Measurements from ENCODE around the gene PABPN1. TPM values are rescaled to one million over a fixed set of nuclear protein-coding genes. Genes with fewer than 3 reads are reported as not detected.

The PABPN1 gene
- polyA plus RNA-seq, 1 experiment: 119 TPM

DNA sequence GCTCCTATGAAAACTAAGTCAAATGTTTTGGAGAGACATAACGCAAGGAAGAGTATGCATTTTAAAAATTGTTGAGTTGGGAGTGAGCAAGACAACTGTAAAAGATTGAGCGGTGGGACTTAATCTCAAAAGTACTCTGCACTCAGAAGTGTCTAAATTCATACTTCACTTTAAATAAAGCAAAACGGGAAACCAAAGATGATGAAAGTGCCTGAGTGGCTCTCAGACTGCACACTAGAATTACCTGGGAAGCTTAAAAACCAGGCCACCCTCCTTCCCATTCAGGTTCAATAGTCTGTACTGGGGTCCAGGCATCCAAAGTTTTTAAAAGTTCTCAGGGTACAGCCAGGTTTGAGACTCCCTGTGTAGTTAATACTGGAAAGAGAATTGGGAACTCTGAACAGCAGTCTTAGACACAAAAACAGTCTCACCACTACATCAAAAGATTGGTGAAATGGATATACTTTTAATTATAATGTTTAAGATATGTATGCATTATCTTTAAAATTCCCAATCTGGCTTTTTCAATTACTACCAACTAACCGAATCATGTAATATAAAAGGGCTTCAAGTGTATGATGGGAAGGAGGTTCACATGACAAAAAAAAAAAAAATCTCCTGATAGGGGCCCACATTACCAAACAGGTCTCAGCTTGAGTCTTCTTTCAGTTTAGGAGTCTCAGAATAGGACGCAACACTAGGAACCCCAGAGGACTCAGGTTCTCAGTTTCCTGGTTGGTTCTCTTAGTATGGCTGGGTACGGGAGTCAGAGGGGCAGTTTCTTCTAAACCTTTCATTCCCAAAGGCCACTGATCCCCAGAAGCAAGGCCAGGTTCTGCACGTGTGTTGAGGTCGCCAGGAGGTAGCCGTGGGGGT, 36.4 kb upstream of the PABPN1 start:
- DNase-seq (ENCODE audit: low read depth): no peak
- ChIA-PET POLR2A (interaction anchor here (0.7 kb wide), 1 partner anchor 38 kb away, joined by 6 read pairs; no protein-coding TSS in a partner anchor), CTCF (interaction anchor here (2.0 to 3.8 kb wide), 3 partner anchors 10 to 15 kb away, joined by 12 to 15 read pairs (median 13); no protein-coding TSS in a partner anchor)
- peak overlapping the region; percentile 92 for H3K4me3 ChIP-seq (ENCODE audit: low read depth, low read length)
- H3K27me3 ChIP-seq (ENCODE audit: control insufficient read depth, insufficient read depth, low read length): peaks cover 2% of the 10 kb centered on the region
- H3K36me3 ChIP-seq (ENCODE audit: control insufficient read depth, insufficient read depth, low read length): no peaks in the 10 kb centered on the region
- TF ChIP-seq, protein P1, sequence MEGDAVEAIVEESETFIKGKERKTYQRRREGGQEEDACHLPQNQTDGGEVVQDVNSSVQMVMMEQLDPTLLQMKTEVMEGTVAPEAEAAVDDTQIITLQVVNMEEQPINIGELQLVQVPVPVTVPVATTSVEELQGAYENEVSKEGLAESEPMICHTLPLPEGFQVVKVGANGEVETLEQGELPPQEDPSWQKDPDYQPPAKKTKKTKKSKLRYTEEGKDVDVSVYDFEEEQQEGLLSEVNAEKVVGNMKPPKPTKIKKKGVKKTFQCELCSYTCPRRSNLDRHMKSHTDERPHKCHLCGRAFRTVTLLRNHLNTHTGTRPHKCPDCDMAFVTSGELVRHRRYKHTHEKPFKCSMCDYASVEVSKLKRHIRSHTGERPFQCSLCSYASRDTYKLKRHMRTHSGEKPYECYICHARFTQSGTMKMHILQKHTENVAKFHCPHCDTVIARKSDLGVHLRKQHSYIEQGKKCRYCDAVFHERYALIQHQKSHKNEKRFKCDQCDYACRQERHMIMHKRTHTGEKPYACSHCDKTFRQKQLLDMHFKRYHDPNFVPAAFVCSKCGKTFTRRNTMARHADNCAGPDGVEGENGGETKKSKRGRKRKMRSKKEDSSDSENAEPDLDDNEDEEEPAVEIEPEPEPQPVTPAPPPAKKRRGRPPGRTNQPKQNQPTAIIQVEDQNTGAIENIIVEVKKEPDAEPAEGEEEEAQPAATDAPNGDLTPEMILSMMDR (IDR thresholded peaks at IDR 0.05; ENCODE audit: insufficient read depth, low read depth, low read length): no peak

DNA sequence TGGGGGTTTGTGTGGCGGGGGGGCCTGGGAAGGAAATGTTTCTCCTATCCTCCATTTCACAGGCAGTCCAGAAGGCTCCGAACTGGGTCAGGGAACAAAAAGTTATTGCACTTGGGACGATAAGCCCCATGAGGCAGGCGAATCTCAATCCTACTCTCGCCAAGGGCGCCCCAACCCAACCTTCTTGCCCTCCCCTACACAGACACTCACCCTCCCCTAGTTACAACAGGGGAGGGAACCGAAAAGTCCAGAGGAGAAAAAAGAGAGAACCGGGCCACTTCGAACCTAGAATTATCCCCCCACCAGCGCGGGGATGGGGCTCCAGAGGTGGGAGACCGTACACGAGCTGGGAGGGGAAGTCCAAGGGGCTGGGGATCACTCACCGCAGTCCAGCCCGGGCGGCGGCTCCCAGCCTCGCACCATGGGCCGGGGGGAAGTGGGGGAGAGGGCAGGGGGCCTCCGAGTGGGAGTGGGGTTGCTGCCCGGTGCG, 35.7 kb upstream of the PABPN1 start:
- TF ChIP-seq, protein P1 (IDR thresholded peaks at IDR 0.05; ENCODE audit: insufficient read depth, low read depth, low read length): no peak
- Histone ChIP-seq H3K36me3 (ENCODE audit: control insufficient read depth, insufficient read depth, low read length) (no peaks in the 10 kb centered on the region), H3K27me3 (ENCODE audit: control insufficient read depth, insufficient read depth, low read length) (peaks cover 2% of the 10 kb centered on the region), H3K4me3 (ENCODE audit: low read depth, low read length) (peak overlapping the region; percentile 92)
- ChIA-PET POLR2A (interaction anchor here (0.7 to 1.3 kb wide), 2 partner anchors 15 to 37 kb away, joined by 3 to 6 read pairs; no protein-coding TSS in a partner anchor), CTCF (interaction anchor here (2.0 to 3.8 kb wide), 3 partner anchors 9 to 15 kb away, joined by 12 to 15 read pairs (median 13); no protein-coding TSS in a partner anchor)
- DNase-seq (ENCODE audit: low read depth): no peak

DNA sequence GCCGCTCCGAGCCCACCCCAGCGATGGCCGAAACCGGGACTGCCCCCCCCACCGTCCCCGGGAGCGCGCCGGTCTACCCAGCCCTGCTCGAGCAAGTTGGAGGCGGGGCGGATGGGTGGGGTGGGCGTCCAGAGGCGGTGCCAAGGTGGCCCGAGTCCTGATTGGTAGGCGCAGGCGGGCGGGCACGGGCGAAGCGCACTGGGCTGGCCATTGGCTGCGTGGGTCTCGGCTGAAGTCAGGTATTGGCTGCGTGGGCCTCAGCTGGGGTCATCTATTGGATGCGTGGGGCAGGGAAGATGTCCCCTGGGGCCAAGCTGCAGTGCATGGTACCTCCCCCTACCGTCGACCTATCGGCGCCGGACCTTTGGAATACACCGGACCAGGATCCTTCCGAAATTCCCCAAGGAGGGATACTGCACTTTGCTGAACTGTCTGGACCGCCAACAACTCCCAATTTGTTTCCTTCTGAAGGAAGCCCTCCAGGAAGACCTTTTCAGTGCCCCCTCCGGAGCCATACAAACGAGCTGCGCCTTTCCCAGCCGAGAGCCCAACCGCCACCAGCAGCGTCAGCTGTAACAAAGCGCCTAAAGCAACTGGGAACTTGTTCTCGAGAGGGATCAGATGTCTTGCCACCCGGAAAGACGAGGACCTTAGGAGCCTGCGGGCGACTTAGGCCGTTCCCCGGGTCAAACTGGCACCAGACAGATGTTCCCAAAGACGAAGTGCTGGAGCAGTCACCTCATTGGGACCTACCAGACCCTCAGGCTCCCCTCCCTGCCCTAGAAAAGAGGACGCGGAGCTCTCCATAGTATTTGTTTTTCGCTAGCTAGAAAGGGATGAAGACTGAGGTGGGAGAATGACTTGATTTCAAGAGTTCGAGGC, 35.0 kb upstream of the PABPN1 start, which contains the start of gene HOMEZ:
HOMEZ (minus strand) TSS at position 113 of the 882 bp plus-strand sequence. CDS start 180 bp downstream, outside the sequence.
- DNase-seq (ENCODE audit: low read depth): peak; percentile 90
- ChIA-PET CTCF (interaction anchor here (0.6 to 3.8 kb wide), 5 partner anchors 8 to 386 kb away, joined by 3 to 15 read pairs (median 12); no protein-coding TSS in a partner anchor), POLR2A (interaction anchor here (0.7 to 1.3 kb wide), 2 partner anchors 15 to 36 kb away, joined by 3 to 6 read pairs; no protein-coding TSS in a partner anchor)
- TF ChIP-seq, protein P1 (IDR thresholded peaks at IDR 0.05; ENCODE audit: insufficient read depth, low read depth, low read length): peak; percentile 14; the same call in 1 of the 2 replicates
- Histone ChIP-seq H3K36me3 (ENCODE audit: control insufficient read depth, insufficient read depth, low read length) (no peaks in the 10 kb centered on the region), H3K27me3 (ENCODE audit: control insufficient read depth, insufficient read depth, low read length) (peaks cover 2% of the 10 kb centered on the region), H3K4me3 (ENCODE audit: low read depth, low read length) (peak within 1 kb of the TSS; percentile 92)

DNA sequence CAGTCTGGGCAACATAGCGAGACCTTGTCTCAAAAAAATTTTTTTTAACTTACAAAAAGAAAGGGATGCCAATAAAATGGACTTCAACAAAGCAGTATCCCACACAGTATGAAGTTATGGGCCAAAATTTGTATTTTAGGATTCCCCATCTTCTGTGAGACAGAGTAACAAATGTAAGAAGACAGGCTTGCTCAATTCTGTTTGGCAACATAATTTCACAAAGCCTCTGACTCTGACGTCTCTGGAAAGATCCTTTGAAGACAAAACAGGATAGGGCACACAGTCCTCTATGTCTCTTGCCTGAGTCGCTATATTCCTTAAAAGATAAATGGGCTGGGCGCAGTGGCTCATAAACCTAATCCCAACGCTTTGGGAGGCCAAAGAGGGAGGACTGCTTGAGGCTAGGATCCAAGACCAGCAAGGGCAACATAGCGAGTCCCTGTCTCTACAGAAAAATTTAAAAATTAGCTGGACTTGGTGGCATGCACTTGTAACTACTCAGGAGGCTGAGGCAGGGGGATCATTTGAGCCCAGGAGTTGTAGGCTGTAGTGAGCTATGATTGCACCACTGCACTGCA, 34.3 kb upstream of the PABPN1 start:
- ChIA-PET CTCF (interaction anchor here (1.0 to 3.8 kb wide), 5 partner anchors 8 to 15 kb away, joined by 3 to 15 read pairs (median 12); partner anchors contain the start of gene PPP1R3E), POLR2A (interaction anchor here (1.3 kb wide), 1 partner anchor 14 kb away, joined by 3 read pairs; no protein-coding TSS in a partner anchor)
- H3K36me3 ChIP-seq (ENCODE audit: control insufficient read depth, insufficient read depth, low read length): no peaks in the 10 kb centered on the region
- H3K27me3 ChIP-seq (ENCODE audit: control insufficient read depth, insufficient read depth, low read length): peaks cover 2% of the 10 kb centered on the region
- DNase-seq (ENCODE audit: low read depth): no peak
- TF ChIP-seq, protein P1 (IDR thresholded peaks at IDR 0.05; ENCODE audit: insufficient read depth, low read depth, low read length): no peak
- H3K4me3 ChIP-seq (ENCODE audit: low read depth, low read length): peak overlapping the region; percentile 92
